ENCODE data around the gene RGS16. TPM values are rescaled to one million over a fixed set of nuclear protein-coding genes. Genes with fewer than 3 reads are reported as not detected.

The RGS16 gene
- total RNA-seq, 1 donor from 2014 or later = 2.3 TPM

- H3K36me3 ChIP-seq (ENCODE audit: control insufficient read depth, insufficient read depth, low read length) = no peaks in the 10 kb centered on the region
- TF ChIP-seq CTCF (IDR thresholded peaks at IDR 0.05; ENCODE audit: insufficient read depth, low read length, poor library complexity, severe bottlenecking) = no peak
- H3K27me3 ChIP-seq (ENCODE audit: control insufficient read depth, insufficient read depth, low read length) = no peaks in the 10 kb centered on the region
- no peak overlapping the region for H3K4me3 ChIP-seq (ENCODE audit: low read depth, low read length)
- no peak for DNase-seq (ENCODE audit: low read depth)
Observed at GRCh38 chr1:182629080-182629479, 24.9 kb upstream of the RGS16 start.

GRCh38 chr1:182628657-182629056, 24.5 kb upstream of the RGS16 start:
- TF ChIP-seq CTCF (IDR thresholded peaks at IDR 0.05; ENCODE audit: insufficient read depth, low read length, poor library complexity, severe bottlenecking) = no peak
- Histone ChIP-seq H3K27me3 (ENCODE audit: control insufficient read depth, insufficient read depth, low read length) (no peaks in the 10 kb centered on the region), H3K4me3 (ENCODE audit: low read depth, low read length) (no peak overlapping the region), H3K36me3 (ENCODE audit: control insufficient read depth, insufficient read depth, low read length) (no peaks in the 10 kb centered on the region)
- no peak for DNase-seq (ENCODE audit: low read depth)

- Histone ChIP-seq H3K36me3 (ENCODE audit: control insufficient read depth, insufficient read depth, low read length) (no peaks in the 10 kb centered on the region), H3K27me3 (ENCODE audit: control insufficient read depth, insufficient read depth, low read length) (no peaks in the 10 kb centered on the region), H3K4me3 (ENCODE audit: low read depth, low read length) (no peak overlapping the region)
- no peak for TF ChIP-seq CTCF (IDR thresholded peaks at IDR 0.05; ENCODE audit: insufficient read depth, low read length, poor library complexity, severe bottlenecking)
- no peak for DNase-seq (ENCODE audit: low read depth)
Observed at GRCh38 chr1:182627622-182628021, 23.4 kb upstream of the RGS16 start.

GRCh38 chr1:182626527-182626926, 22.3 kb upstream of the RGS16 start:
- TF ChIP-seq CTCF (IDR thresholded peaks at IDR 0.05; ENCODE audit: insufficient read depth, low read length, poor library complexity, severe bottlenecking) = no peak
- no peaks in the 10 kb centered on the region for H3K36me3 ChIP-seq (ENCODE audit: control insufficient read depth, insufficient read depth, low read length)
- H3K27me3 ChIP-seq (ENCODE audit: control insufficient read depth, insufficient read depth, low read length) = no peaks in the 10 kb centered on the region
- H3K4me3 ChIP-seq (ENCODE audit: low read depth, low read length) = no peak overlapping the region
- no peak for DNase-seq (ENCODE audit: low read depth)

GRCh38 chr1:182625719-182626504, 21.7 kb upstream of the RGS16 start:
- H3K4me3 ChIP-seq (ENCODE audit: low read depth, low read length) = no peak overlapping the region
- TF ChIP-seq CTCF (IDR thresholded peaks at IDR 0.05; ENCODE audit: insufficient read depth, low read length, poor library complexity, severe bottlenecking) = no peak
- no peaks in the 10 kb centered on the region for H3K27me3 ChIP-seq (ENCODE audit: control insufficient read depth, insufficient read depth, low read length)
- no peak for DNase-seq (ENCODE audit: low read depth)
- no peaks in the 10 kb centered on the region for H3K36me3 ChIP-seq (ENCODE audit: control insufficient read depth, insufficient read depth, low read length)

GRCh38 chr1:182625024-182625423, 20.8 kb upstream of the RGS16 start:
- Histone ChIP-seq H3K27me3 (ENCODE audit: control insufficient read depth, insufficient read depth, low read length) (no peaks in the 10 kb centered on the region), H3K36me3 (ENCODE audit: control insufficient read depth, insufficient read depth, low read length) (no peaks in the 10 kb centered on the region), H3K4me3 (ENCODE audit: low read depth, low read length) (no peak overlapping the region)
- no peak for DNase-seq (ENCODE audit: low read depth)
- TF ChIP-seq CTCF (IDR thresholded peaks at IDR 0.05; ENCODE audit: insufficient read depth, low read length, poor library complexity, severe bottlenecking) = no peak
